Temporal lobe (tissue), 1 donor: ENCODE results near the gene FDX1. TPM values are rescaled to one million over a fixed set of nuclear protein-coding genes. Genes with fewer than 3 reads are reported as not detected.

Experiments used
- total RNA-seq: library from RNA; depleted of rRNA; stranded (reverse); fragments of >200 nt; gene quantifications from one replicate; pipeline ENCODE4 v1.2.3, GENCODE V29; 2014

Gene FDX1
- total RNA-seq, 1 donor from 2014 or later: 10.1 TPM

Other genes starting within 250 kb of the FDX1 start
- gene RDX, start 133.3 kb upstream of the FDX1 start, total RNA-seq: 67.1 TPM